ENCODE results near the gene NUPR2.
"Not testable (repeated sequence)": the region's sequence is repeated elsewhere in the genome, so short reads cannot be mapped to it uniquely, and the experiment has no call there.

Gene NUPR2

DNA sequence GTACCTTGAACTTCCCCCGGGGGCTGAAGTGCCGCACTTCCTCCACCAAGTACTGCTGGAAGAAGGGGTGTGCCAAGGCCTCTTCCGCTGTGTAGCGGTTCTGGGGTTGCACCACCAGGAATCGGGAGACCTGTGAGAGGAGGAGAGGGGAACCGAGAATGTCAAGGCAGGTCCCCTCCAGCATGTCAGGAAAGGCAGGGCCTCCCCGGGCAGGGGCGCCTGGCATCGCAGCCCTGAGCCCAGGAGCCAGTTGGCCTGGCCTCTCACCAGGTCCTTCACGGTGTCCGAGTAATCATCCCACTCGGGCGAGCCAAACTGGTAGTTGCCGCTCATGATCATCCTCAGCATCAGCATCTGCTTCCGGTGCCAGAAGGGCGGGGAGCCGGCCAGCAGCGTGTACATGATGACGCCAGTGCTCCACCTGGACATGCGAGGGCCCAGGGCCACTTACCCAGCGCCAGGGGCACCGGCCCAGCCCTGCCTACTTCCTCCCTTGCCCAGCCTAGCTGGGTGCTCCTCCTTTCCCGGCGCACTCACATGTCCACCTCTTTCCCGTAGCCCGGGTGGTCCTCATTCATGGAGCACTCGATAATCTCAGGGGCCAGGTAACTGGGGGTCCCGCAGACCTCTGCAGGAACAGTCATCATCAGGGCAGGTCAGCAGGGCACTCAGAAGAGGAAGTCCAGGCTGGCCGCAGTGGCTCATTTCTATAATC is 34.4 kb downstream of the NUPR2 start:
- no peak for TF ChIP-seq CTCF (conservative IDR thresholded peaks at IDR 0.05; ENCODE audit: control insufficient read depth, insufficient read depth, low read depth, low read length)
- no peak overlapping the region for H3K4me3 ChIP-seq (ENCODE audit: control insufficient read depth, low read depth, low read length)
- DNase-seq (ENCODE audit: low read depth), result no peak

- not testable (repeated sequence) for H3K4me3 ChIP-seq (ENCODE audit: control insufficient read depth, low read depth, low read length); DNase-seq (ENCODE audit: low read depth)
These were observed 35.3 kb downstream of the NUPR2 start for GRCh38 chr7:56080726-56081435.

GRCh38 chr7:56079450-56080185 is 36.6 kb downstream of the NUPR2 start:
- peak; percentile 68 for TF ChIP-seq CTCF (conservative IDR thresholded peaks at IDR 0.05; ENCODE audit: control insufficient read depth, insufficient read depth, low read depth, low read length)
- peak; percentile 71 for DNase-seq (ENCODE audit: low read depth)
- no peak overlapping the region for H3K4me3 ChIP-seq (ENCODE audit: control insufficient read depth, low read depth, low read length)

- H3K4me3 ChIP-seq (ENCODE audit: control insufficient read depth, low read depth, low read length), result no peak overlapping the region
- TF ChIP-seq CTCF (conservative IDR thresholded peaks at IDR 0.05; ENCODE audit: control insufficient read depth, insufficient read depth, low read depth, low read length), result no peak
- DNase-seq (ENCODE audit: low read depth), result no peak
These were observed 38.0 kb downstream of the NUPR2 start for GRCh38 chr7:56078196-56078595.

- no peak overlapping the region for H3K4me3 ChIP-seq (ENCODE audit: control insufficient read depth, low read depth, low read length)
- no peak for DNase-seq (ENCODE audit: low read depth)
- no peak for TF ChIP-seq CTCF (conservative IDR thresholded peaks at IDR 0.05; ENCODE audit: control insufficient read depth, insufficient read depth, low read depth, low read length)
These were observed 38.5 kb downstream of the NUPR2 start for GRCh38 chr7:56077681-56078080.

GRCh38 chr7:56074371-56074791 is 41.8 kb downstream of the NUPR2 start:
- DNase-seq (ENCODE audit: low read depth), result peak; percentile 78
- TF ChIP-seq CTCF (conservative IDR thresholded peaks at IDR 0.05; ENCODE audit: control insufficient read depth, insufficient read depth, low read depth, low read length), result peak; percentile 88
- H3K4me3 ChIP-seq (ENCODE audit: control insufficient read depth, low read depth, low read length), result no peak overlapping the region

DNA sequence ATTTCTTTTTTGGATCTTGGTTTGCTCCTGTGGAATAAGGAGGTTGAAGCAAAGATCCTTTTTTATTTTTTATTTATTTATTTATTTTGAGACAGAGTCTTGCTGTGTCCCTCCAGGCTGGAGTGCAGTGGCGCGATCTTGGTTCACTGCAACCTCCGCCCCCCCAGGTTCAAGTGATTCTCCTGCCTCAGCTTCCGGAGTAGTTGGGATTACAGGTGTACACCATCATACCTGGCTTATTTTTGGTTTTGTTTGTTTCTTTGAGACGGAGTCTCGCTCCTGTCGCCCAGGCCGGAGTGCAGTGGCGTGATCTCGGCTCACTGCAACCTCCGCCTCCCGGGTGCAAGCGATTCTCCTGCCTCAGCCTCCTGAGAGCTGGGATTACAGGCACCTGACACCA is 49.8 kb downstream of the NUPR2 start:
- H3K4me3 ChIP-seq (ENCODE audit: control insufficient read depth, low read depth, low read length); DNase-seq (ENCODE audit: low read depth): not testable (repeated sequence)
